Liver (tissue), 9 donors: ENCODE measurements around the gene TUBB1. TPM values are rescaled to one million over a fixed set of nuclear protein-coding genes. Genes with fewer than 3 reads are reported as not detected.

Source experiments
- DNase-seq: peaks from one replicate; pipeline ENCODE4 v3.0.0-alpha.2; 2017; ENCODE audit warnings: low spot score
- H3K27ac ChIP-seq, 2 donors: one replicate each; pipeline ENCODE4 v1.7.0; 2013; ENCODE audit warnings: inconsistent platforms in 2 of 2, low read length in 2 of 2, control low read depth in 1 of 2, low read depth in 1 of 2, mild to moderate bottlenecking in 1 of 2
- H3K27me3 ChIP-seq, 4 donors: one replicate each; pipeline versions ENCODE4 v1.6.1 to v1.7.0; 2013; ENCODE audit warnings: low read length in 3 of 4, inconsistent platforms in 1 of 4, mild to moderate bottlenecking in 1 of 4, moderate library complexity in 1 of 4; ENCODE audit not compliant: control insufficient read depth in 4 of 4, insufficient read depth in 4 of 4
- H3K36me3 ChIP-seq, 4 donors: one replicate each; pipeline versions ENCODE4 v1.6.1 to v1.7.0; 2013; ENCODE audit warnings: low read length in 3 of 4, mild to moderate bottlenecking in 3 of 4, low read depth in 1 of 4, moderate library complexity in 1 of 4; ENCODE audit not compliant: control insufficient read depth in 4 of 4, insufficient read depth in 3 of 4
- H3K4me1 ChIP-seq, 4 donors: one replicate each; pipeline versions ENCODE4 v1.6.1 to v1.7.0; 2013; ENCODE audit warnings: low read length in 3 of 4, mild to moderate bottlenecking in 3 of 4, moderate library complexity in 1 of 4; ENCODE audit not compliant: control insufficient read depth in 4 of 4, insufficient read depth in 4 of 4
- H3K4me3 ChIP-seq, 3 donors: one replicate each; pipeline versions ENCODE4 v1.6.1 to v1.7.0; 2013; ENCODE audit warnings: low read length in 3 of 3, control low read depth in 1 of 3, low read depth in 1 of 3, mild to moderate bottlenecking in 1 of 3
- H3K9ac ChIP-seq, 2 donors: one replicate each; pipeline ENCODE4 v1.7.0; 2013; ENCODE audit warnings: low read length in 2 of 2, mild to moderate bottlenecking in 2 of 2, moderate library complexity in 2 of 2, control low read depth in 1 of 2, low read depth in 1 of 2
- H3K9me3 ChIP-seq, 4 donors: one replicate each; pipeline versions ENCODE4 v1.6.1 to v1.7.0; 2013; ENCODE audit warnings: low read length in 3 of 4; ENCODE audit not compliant: control insufficient read depth in 4 of 4
- ATF3 ChIP-seq: IDR thresholded peaks from 2 replicates; pipeline ENCODE4 v1.6.1; 2016; ENCODE audit warnings: antibody characterized with exemption
- EGR1 ChIP-seq, 2 donors: IDR thresholded peaks; 2 replicates each; pipeline ENCODE4 v1.6.1; 2016 to 2018; ENCODE audit warnings: antibody characterized with exemption in 2 of 2, low read depth in 2 of 2
- FOXA1 ChIP-seq: IDR thresholded peaks from 2 replicates; pipeline ENCODE4 v1.6.1; 2016; ENCODE audit warnings: antibody characterized with exemption
- FOXA2 ChIP-seq: IDR thresholded peaks from 2 replicates; pipeline ENCODE4 v1.6.1; 2016; ENCODE audit warnings: antibody characterized with exemption
- GABPA ChIP-seq, 2 donors: IDR thresholded peaks in 1 of 2; conservative IDR thresholded peaks in 1 of 2; 2 replicates each; pipeline ENCODE4 v1.6.1; 2016; ENCODE audit warnings: antibody characterized with exemption in 2 of 2, mild to moderate bottlenecking in 1 of 2, moderate library complexity in 1 of 2
- HNF4A ChIP-seq, 2 donors: conservative IDR thresholded peaks; 2 replicates each; pipeline ENCODE4 v1.6.1; 2016; ENCODE audit warnings: antibody characterized with exemption in 2 of 2, mild to moderate bottlenecking in 2 of 2
- HNF4G ChIP-seq: IDR thresholded peaks from 2 replicates; pipeline ENCODE4 v1.6.1; 2016; ENCODE audit warnings: antibody characterized with exemption
- JUND ChIP-seq, 2 donors: IDR thresholded peaks; 2 replicates each; pipeline ENCODE4 v1.6.1; 2016; ENCODE audit warnings: antibody characterized with exemption in 2 of 2
- NR2F2 ChIP-seq: IDR thresholded peaks from 2 replicates; pipeline ENCODE4 v1.6.1; 2016; ENCODE audit warnings: antibody characterized with exemption
- RAD21 ChIP-seq, 2 donors: IDR thresholded peaks; 2 replicates each; pipeline ENCODE4 v1.6.1; 2016; ENCODE audit warnings: antibody characterized with exemption in 2 of 2, mild to moderate bottlenecking in 2 of 2
- RXRA ChIP-seq, 2 donors: IDR thresholded peaks; 2 replicates each; pipeline ENCODE4 v1.6.1; 2017 to 2018; ENCODE audit warnings: antibody characterized with exemption in 2 of 2, mild to moderate bottlenecking in 1 of 2
- SP1 ChIP-seq: IDR thresholded peaks from 2 replicates; pipeline ENCODE4 v1.6.1; 2018; ENCODE audit warnings: antibody characterized with exemption, mild to moderate bottlenecking
- TAF1 ChIP-seq: conservative IDR thresholded peaks from 2 replicates; pipeline ENCODE4 v1.6.1; 2016; ENCODE audit warnings: antibody characterized with exemption, mild to moderate bottlenecking
- YY1 ChIP-seq: IDR thresholded peaks from 2 replicates; pipeline ENCODE4 v1.6.1; 2016; ENCODE audit warnings: antibody characterized with exemption, mild to moderate bottlenecking
- ZBTB33 ChIP-seq: IDR thresholded peaks from 2 replicates; pipeline ENCODE4 v1.6.1; 2016; ENCODE audit warnings: antibody characterized with exemption
- WGBS: extraction: QIAGEN DNeasy Blood & Tissue Kit; methylation state at CpG from one replicate; pipeline ENCODE4 v1.1.7; 2013; 5-methylcytosine and 5-hydroxymethylcytosine counted together
- polyA plus RNA-seq, 2 donors: library from polyadenylated mRNA; stranded (reverse) in 1 of 2; unstranded in 1 of 2; fragments of 200-250 nt in 1 of 2; fragments of >200 nt in 1 of 2; fragmentation: Nextera tagmentation in 1 of 2; extraction: Ambion mirVana in 1 of 2; gene quantifications; one replicate each; pipeline versions ENCODE4 v1.2.1 to v1.2.3, GENCODE V29; 2013 to 2015
- total RNA-seq, 2 donors: library from RNA; depleted of rRNA; stranded (reverse); fragments of >200 nt; gene quantifications; one replicate each; pipeline ENCODE4 v1.2.3, GENCODE V29; 2014
- TF ChIP-seq, protein P1 (sequence below): fragments of 150-350 bp; IDR thresholded peaks from 2 replicates; pipeline ENCODE4 v1.5.1; 2017; ENCODE audit warnings: improper control_type of control experiment, low read depth, low read length; ENCODE audit not compliant: missing input control
- TF ChIP-seq, protein P2 (sequence below): IDR thresholded peaks from 2 replicates; pipeline ENCODE4 v1.6.1; 2016; ENCODE audit warnings: antibody characterized with exemption, mild to moderate bottlenecking
- TF ChIP-seq, protein P3 (sequence below): IDR thresholded peaks from 2 replicates; pipeline ENCODE4 v1.6.1; 2016; ENCODE audit warnings: antibody characterized with exemption
- donor health status: healthy.
- donor health status: healthy.
- donor health status: healthy.
- donor health status: healthy.
- donor health status: healthy.

TUBB1 gene
- total and polyA plus RNA-seq, 4 donors, result 0.17 to 59.5 (median 0.24) TPM

DNA sequence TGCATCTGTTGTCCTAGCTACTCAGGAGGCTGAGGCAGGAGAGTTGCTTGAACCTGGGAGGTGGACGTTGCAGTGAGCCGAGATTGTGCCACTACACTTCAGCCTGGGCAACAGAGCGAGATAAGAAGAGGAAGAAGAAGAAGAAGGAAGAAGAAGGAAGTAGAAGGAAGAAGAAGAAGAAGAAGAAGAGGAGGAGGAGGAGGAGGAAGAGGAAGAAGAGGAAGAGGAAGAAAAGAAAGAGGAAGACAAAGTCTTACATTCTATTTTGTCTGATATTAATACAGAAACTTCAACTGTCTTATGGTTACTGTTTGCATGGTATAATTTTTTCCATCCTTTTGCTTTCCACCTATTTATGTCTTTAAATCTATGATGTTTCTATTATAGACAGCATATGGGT lies 45.4 kb upstream of the TUBB1 start:
- no peak overlapping the region for H3K9ac ChIP-seq
- DNase-seq, result no peak
- H3K36me3 ChIP-seq, result no peaks in the 10 kb centered on the region
- no peak overlapping the region for H3K4me3 ChIP-seq
- TF ChIP-seq, protein P1, sequence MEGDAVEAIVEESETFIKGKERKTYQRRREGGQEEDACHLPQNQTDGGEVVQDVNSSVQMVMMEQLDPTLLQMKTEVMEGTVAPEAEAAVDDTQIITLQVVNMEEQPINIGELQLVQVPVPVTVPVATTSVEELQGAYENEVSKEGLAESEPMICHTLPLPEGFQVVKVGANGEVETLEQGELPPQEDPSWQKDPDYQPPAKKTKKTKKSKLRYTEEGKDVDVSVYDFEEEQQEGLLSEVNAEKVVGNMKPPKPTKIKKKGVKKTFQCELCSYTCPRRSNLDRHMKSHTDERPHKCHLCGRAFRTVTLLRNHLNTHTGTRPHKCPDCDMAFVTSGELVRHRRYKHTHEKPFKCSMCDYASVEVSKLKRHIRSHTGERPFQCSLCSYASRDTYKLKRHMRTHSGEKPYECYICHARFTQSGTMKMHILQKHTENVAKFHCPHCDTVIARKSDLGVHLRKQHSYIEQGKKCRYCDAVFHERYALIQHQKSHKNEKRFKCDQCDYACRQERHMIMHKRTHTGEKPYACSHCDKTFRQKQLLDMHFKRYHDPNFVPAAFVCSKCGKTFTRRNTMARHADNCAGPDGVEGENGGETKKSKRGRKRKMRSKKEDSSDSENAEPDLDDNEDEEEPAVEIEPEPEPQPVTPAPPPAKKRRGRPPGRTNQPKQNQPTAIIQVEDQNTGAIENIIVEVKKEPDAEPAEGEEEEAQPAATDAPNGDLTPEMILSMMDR, result no peak
- no peak for TF ChIP-seq SP1
- TF ChIP-seq RAD21 (IDR thresholded peaks at IDR 0.05), result no peak
- no peak for TF ChIP-seq HNF4G
- TF ChIP-seq, protein P2, sequence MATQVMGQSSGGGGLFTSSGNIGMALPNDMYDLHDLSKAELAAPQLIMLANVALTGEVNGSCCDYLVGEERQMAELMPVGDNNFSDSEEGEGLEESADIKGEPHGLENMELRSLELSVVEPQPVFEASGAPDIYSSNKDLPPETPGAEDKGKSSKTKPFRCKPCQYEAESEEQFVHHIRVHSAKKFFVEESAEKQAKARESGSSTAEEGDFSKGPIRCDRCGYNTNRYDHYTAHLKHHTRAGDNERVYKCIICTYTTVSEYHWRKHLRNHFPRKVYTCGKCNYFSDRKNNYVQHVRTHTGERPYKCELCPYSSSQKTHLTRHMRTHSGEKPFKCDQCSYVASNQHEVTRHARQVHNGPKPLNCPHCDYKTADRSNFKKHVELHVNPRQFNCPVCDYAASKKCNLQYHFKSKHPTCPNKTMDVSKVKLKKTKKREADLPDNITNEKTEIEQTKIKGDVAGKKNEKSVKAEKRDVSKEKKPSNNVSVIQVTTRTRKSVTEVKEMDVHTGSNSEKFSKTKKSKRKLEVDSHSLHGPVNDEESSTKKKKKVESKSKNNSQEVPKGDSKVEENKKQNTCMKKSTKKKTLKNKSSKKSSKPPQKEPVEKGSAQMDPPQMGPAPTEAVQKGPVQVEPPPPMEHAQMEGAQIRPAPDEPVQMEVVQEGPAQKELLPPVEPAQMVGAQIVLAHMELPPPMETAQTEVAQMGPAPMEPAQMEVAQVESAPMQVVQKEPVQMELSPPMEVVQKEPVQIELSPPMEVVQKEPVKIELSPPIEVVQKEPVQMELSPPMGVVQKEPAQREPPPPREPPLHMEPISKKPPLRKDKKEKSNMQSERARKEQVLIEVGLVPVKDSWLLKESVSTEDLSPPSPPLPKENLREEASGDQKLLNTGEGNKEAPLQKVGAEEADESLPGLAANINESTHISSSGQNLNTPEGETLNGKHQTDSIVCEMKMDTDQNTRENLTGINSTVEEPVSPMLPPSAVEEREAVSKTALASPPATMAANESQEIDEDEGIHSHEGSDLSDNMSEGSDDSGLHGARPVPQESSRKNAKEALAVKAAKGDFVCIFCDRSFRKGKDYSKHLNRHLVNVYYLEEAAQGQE, result no peak
- TF ChIP-seq GABPA (IDR thresholded peaks at IDR 0.05 in 1 of 2, conservative IDR thresholded peaks at IDR 0.05 in 1 of 2), result no peak
- no peak for TF ChIP-seq RXRA (IDR thresholded peaks at IDR 0.05)
- TF ChIP-seq ZBTB33, result no peak
- TF ChIP-seq, protein P3, sequence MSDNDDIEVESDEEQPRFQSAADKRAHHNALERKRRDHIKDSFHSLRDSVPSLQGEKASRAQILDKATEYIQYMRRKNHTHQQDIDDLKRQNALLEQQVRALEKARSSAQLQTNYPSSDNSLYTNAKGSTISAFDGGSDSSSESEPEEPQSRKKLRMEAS, result no peak
- no peak for TF ChIP-seq TAF1
- no peak for TF ChIP-seq JUND (IDR thresholded peaks at IDR 0.05)
- no peak for TF ChIP-seq HNF4A (conservative IDR thresholded peaks at IDR 0.05)
- TF ChIP-seq YY1, result no peak
- TF ChIP-seq FOXA2, result no peak
- no peak for TF ChIP-seq EGR1 (IDR thresholded peaks at IDR 0.05; ENCODE audit: low read depth in 2 of 2)
- TF ChIP-seq FOXA1, result no peak
- TF ChIP-seq ATF3, result no peak
- TF ChIP-seq NR2F2, result no peak
- peaks cover 0 to 8% (median 5%) of the 10 kb centered on the region in 4 donors for H3K9me3 ChIP-seq
- WGBS, result 84% methylated on average over 3 of the region's 3 CpGs
- H3K27me3 ChIP-seq, result no peaks in the 10 kb centered on the region
- H3K27ac ChIP-seq, result no peak overlapping the region
- H3K4me1 ChIP-seq, result no peaks in the 10 kb centered on the region
